HT1080 (cell line): ENCODE results near the gene OR4N2. TPM values are rescaled to one million over a fixed set of nuclear protein-coding genes. Genes with fewer than 3 reads are reported as not detected.
"Not testable (repeated sequence)": the region's sequence is repeated elsewhere in the genome, so short reads cannot be mapped to it uniquely, and the experiment has no call there.

Experiments
- DNase-seq: peaks from one replicate; pipeline ENCODE4 v3.0.0-alpha.2; 2015; ENCODE audit warnings: low read depth
- total RNA-seq: library from RNA; depleted of rRNA; stranded (reverse); fragments of >200 nt; shearing (Covaris generic); gene quantifications from 2 replicates; pipeline ENCODE4 v1.2.3, GENCODE V29; 2014; rRNA removed

Gene OR4N2
- total RNA-seq, 1 experiment from 2014 or later: not detected

DNA sequence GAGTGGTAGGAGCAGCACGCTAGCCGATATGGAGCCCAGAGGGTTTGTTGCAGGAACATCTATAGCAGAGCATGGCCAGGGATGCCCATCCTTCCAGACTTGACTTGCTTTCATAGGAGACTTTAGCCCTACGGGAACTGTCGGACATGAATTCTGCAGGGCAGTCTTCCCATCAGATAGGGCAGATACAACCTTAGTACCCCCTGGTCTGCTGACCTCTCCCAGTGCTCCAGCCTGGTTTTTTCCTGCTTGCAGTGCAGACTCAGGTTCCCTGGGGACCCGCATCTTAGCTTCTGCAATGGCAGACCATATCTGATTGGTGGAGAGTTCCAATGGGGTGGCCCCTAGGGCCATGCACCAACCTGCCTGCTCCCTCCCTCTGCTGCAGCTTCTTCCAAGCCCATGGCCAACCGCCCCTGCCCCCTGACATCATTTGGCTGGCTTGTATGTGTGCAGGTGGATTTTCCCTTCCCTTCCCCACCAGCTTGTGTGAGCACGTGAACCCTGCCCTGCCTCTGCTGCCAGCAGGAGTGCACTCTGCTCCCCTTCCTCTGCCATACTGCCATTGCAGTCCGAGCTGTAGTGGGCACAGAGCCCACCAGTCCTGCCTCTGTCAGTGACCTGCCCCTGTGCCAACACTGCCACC is 30.8 kb downstream of the OR4N2 start:
- not testable (repeated sequence) for DNase-seq

DNA sequence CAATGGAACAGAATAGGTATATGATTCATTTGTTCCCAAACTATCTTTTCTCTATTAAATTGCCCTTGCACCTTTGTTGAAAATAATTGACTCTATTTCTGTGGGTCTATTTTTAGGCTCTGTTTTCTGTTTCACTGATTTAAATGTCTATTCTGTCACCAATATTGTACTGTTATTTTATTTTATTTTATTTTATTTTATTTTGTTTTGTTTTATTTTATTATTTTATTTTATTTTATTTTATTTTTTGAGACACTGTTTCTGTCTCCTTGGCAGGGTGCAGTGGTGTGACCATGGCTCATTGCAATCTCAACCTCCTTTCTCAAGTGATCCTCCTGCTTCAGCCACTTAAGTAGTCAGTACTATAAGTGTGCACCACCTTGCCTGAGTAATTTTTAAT is 34.9 kb downstream of the OR4N2 start:
- DNase-seq: no peak

DNA sequence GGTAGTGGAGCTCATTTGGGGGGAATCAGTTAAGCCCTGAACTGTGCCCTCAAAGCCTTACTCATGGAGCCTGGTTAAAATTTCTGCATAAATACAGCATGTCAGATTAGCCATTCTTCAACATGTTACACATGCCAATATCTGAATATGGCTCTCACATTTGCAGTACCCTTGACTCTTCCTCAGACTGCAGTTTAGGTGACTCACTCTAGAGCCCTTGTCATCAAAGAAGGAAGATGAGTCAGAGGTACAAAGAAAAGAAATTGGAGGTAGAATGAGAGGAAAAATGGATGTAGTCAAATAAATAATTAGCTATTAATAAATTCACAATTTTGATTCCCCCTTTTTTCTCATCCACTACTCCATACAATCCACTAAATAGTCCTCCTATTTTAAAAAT is 47.8 kb downstream of the OR4N2 start:
- peak; percentile 67 for DNase-seq

DNA sequence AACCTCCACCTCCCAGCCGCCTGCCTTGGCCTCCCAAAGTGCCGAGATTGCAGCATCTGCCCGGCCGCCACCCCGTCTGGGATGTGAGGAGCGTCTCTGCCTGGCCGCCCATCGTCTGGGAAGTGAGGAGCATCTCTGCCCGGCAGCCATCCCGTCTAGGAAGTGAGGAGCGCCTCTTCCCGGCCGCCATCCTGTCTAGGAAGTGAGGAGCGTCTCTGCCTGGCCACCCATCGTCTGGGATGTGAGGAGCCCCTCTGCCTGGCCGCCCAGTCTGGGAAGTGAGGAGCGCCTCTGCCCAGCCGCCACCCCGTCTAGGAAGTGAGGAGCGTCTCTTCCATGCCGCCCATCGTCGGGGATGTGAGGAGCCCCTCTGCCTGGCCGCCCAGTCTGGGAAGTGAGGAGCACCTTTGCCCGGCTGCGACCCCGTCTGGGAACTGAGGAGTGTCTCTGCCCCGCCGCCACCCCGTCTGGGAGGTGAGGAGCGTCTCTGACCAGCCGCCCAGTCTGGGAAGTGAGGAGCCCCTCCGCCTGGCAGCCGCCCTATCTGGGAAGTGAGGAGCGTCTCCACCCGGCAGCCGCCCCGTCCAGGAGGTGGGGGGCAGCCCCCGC is 62.6 kb downstream of the OR4N2 start:
- not testable (repeated sequence) for DNase-seq

DNA sequence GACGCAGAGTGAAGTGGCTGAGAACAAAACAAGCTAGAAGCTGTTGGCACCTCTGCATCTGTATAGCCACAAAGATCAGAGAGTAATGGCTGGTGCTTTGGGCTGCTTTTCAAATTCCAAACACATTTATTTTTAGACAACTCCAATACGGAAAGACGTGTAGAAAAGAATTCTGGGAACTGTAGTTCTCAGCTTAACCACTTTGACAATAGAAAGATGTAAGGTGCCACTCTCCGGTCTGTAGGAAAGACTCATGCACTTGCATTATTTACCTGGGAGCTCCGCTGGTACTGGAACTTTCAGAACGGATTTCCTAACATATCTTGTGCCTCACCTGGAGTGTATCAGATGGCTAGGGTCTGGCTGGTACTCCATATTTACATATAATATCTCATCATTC is 69.6 kb downstream of the OR4N2 start:
- peak; percentile 7 for DNase-seq

DNA sequence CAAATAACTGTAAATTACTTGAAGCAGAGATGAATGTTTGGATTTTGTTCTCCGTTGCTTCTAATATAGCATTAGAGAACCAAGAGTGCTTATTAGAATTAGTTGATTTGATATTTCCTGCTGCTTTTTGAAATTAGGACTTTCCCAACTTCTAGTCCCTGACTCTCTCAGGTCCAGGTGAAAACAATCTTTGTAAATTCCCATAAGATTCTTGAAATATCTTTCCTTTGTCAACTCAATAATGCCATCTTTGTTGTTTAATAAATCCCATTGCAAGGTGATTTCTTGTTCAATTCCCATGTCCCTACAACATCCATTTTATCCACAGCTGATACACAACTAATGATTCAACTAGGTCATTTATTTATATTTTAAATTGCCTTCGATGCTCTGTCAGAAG is 71.3 kb downstream of the OR4N2 start, which contains the start of gene OR4K2:
Gene OR4K2, plus strand, starts transcription at position 301 of the 400 bp plus-strand sequence. CDS start 1,126 bp downstream, outside the sequence.
- DNase-seq: no peak

DNA sequence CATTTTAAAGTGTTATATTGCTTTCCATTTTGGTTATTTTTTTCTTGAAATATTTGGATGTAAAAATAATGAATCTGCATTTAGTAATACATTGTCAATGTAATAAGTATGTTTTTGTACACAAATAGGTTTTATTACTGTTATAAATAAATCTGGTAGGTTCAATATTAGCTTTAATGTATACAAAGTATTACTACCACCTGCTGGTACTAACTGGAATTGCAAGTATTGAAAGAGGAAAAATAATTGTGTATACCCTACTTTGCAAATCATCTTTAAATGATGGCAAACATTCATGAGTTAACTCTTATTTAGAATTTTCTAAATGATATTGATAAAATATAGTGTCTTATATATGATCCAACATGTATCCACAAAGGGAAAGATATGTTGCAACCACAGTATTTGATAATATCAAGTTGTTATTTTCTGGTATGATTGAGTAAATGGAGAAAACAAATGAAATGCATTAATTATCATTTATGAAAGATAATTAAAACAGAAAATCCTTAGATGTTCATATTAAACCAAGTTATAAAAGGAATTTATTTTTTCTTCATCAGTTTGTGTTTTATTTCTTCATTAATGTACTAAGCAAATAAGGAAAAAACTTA is 74.6 kb downstream of the OR4N2 start:
- no peak for DNase-seq

Other genes with a start within 250 kb of the OR4N2 start
- gene OR11H2, start 89.9 kb upstream of the OR4N2 start, total RNA-seq: not detected in 2 replicates
- not detected in 2 replicates for gene OR4Q3, start 60.2 kb upstream of the OR4N2 start, total RNA-seq
- gene OR4M1, start 30.3 kb upstream of the OR4N2 start, total RNA-seq: not detected in 2 replicates
- gene OR4K2, start 71.4 kb downstream of the OR4N2 start, total RNA-seq: not detected in 2 replicates
- gene OR4K5, start 116.8 kb downstream of the OR4N2 start, total RNA-seq: not detected in 2 replicates
- gene OR4K1, start 127.1 kb downstream of the OR4N2 start, total RNA-seq: not detected in 2 replicates
- gene OR4K15, start 171.8 kb downstream of the OR4N2 start, total RNA-seq: not detected in 2 replicates
- not detected in 2 replicates for gene OR4Q2, start 198.4 kb downstream of the OR4N2 start, total RNA-seq
- gene OR4K14, start 215.5 kb downstream of the OR4N2 start, total RNA-seq: not detected in 2 replicates
- not detected in 2 replicates for gene OR4K13, start 232.3 kb downstream of the OR4N2 start, total RNA-seq